Activated effector memory CD4-positive, alpha-beta T cell treated with anti-CD3 and anti-CD28 coated beads, Interleukin-2, amount 50 U/mL, for 16 hours (primary cell): ENCODE data around the gene VIPR2.
"Not testable (repeated sequence)": the region's sequence is repeated elsewhere in the genome, so short reads cannot be mapped to it uniquely, and the experiment has no call there.

Experiments used
- DNase-seq: peaks from one replicate; pipeline ENCODE4 v3.0.0-alpha.2; 2020

VIPR2 gene

DNA sequence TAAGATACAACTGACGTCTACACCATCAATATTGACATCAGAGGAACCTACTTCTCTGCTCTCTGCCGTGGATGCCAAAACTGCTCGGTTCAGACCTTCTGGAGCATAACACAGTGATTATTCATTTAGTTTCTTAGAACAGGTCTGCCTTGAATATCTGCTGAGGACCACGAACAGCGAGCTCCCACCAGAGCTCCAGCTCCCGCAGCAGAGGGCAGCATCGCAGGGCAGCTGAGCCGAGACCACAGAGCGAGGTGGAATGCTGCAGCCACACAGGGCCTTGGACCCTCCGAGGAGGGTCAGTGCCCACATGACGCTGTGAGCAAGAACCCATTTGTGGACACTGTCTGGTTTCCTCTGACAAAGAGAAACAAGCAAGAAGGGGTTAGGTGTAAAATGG, 6.8 kb downstream of the VIPR2 start:
- peak; percentile 42 for DNase-seq

DNA sequence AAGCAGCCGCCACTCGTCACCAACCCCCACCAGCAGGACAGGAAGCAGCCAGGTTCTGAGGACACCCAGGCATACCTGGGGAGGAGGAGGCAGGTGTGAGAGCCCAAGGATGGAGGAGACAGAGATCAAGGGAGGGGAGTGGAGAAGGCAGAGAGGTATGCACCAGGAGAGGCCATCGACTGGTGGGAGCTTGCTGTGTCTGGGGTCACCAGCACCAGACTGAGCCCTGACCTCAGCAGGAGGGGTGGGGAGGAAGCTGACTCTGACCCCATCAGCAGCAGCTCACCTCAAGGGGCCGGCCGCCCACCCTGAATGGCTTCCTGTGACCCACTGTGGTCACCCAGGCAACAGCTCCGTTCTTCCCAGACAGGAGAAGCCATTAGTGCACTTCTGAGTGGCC, 7.8 kb downstream of the VIPR2 start:
- DNase-seq, result peak; percentile 24

DNA sequence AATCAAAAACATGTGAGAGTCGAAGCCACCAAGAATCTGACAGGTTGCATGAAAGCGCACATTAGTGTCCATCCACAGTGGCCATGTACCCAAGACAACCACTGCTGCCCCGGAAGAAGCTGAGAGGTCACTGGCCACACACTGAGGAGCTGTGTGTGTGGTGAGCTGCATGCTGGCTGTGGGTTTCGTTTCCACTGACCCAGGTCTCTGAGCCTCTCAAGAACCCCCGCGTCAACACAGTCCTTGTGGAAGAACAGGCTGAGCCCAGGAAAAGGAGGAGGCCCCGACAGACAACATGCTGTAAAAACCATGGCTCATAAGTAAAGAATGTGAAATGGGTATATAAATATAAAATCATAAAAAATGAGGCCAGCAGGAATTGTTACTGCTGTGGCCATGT, 8.2 kb downstream of the VIPR2 start:
- peak; percentile 25 for DNase-seq

DNA sequence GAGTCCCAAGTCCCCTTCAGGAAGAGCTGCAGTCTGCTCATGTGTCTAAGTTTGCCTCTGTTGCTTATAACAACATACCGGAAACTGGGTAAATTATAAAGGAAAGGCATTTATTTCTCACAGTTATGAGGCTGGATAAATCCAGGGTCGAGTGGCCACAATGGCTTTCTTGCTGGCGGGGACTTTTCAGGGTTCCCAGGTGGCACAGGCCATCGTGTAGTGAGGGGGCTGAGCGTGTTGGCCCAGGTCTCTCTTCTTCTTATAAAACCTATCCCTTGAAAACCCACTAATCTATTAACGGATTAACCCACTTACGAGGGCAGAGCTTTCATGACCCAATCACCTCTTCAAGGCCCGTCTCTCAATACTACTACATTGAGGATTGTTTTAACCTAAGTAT, 8.7 kb downstream of the VIPR2 start:
- no peak for DNase-seq

DNA sequence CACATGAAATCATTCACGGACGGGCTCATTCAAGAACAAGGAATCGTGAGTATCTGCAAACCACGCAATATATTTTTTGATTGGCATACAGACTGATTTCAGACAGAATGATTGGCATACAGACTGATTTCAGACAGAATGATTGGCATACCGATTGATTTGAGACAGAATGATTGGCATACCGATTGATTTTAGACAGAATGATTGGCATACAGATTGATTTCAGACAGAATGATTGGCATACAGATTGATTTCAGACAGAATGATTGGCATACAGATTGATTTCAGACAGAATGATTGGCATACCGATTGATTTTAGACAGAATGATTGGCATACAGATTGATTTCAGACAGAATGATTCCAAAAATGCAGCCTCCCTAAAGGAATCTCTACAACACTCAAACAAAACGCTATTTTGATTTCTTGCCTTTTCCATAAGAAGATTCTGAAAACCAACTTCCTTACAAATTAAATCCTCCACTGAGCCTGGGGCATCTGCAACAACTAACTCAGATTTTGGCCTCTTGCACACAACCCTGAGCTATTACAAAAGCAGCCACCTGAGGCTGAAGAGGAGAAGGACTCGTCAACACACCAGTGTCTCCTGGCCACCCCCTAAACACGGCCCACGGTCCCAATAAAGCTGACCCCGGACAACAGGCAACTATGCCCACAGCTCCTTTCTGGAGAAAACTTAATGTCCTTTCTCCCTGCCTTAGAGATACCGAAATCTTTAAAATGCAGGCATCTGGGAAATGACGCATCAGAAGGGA, 11.8 kb downstream of the VIPR2 start:
- not testable (repeated sequence) for DNase-seq

DNA sequence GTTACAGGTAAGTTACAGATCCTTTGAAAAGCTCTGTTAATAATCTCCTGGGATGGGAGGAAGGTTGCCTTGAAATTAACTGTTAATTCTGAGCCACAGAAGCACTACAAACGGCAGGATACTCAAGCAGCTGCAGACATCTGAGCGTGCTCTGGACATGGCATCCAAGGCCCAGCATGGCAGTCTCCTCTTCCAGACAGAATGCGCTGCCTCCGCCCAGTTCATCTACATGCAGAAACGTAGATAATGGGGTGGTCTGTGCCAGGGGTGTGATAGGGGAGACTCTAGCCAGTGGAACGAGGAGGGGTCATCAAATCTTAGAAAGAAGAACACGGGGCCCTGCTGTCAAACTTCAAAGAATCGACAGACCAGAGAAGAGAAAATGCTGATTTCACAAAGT, 13.8 kb downstream of the VIPR2 start:
- DNase-seq, result no peak

DNA sequence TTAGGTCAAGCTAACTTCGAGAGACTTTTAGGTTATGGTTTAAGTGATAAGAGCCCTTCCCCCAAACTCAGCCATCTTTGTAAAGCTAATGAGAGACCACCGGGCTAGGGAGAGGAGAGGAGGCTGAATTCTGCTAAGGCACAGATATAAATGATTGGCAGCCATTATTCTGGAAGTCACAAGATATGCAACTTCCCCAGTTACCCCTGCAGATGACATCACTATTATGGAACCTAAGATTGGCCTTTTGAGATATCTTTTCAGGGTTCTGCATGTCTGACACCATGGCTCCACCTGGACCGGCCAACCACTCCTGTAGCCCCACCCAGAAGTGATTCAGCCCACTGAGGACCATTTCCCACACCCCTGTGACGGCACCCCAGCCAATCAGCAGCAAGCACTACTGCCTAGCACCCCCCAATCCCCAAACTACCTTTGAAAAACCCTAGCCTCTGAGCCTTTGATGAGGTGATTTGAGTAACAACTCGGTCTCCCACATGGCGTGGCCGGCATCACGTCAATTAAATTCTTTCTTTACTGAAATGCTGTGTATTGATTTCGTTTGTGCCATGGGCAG, 14.4 kb downstream of the VIPR2 start:
- DNase-seq, result no peak

DNA sequence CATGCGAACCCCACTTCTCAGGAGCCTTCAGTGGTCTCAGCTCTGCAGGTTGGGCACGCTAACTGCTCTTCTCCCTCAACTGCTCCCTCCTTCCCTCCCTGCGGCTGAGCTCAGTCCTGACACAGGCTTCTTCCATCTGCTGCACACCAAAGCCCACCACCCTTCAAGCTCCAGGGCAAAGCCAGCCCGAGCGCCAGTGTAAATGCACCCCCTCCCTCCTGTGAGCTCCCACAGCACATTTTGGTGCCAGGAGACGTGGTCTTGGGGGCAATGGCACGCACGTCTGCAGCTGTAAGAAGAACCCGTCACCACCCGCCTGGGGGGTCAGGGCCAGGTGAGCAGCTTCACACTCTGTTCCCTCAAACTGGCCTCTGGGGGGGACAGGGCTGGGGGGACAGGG, 15.9 kb downstream of the VIPR2 start:
- peak; percentile 52 for DNase-seq

DNA sequence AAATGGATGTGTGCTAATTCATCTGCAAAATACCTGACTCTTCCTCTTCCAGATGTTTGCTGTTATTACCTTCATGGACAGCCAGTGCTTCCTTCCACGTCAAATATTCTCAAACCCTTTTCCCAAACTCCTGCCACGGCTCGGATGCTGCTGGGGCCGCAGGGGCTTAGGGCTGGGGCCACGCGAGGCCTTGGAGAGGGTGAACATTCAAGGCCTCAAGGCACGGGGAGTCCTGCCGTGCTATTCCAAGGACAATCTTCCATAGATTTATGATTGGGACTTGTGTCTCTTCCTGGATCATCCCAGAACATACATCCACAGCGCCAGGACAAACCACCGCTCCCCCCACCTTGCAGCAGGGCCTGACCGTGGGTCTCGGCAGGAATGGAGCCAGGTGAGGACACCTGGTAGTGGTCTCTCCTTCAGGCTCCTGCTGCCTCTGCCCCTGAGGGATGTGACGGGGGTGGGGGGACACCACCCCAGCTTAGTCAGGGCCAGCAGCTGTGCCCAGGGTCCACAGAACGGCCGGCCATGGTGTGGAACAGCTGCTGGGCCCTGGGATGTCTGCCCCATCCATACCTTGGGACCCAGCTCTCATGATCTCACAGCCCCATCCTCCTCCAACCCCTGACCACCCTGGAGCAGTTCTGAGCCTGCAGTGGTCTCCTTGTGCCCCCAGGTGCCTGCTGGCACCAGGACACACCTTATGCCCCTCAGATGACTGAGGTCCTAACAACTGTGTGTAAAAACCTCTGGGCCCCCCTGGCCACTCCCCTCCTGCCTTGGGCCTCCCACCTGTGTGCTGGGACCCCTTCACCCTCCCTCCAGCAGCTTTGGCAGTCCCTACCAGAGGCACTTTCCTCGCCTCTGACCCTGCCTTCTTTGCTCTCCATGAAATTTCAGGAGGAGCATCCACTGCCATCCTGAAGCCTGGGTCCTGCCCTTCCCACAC, 16.7 kb downstream of the VIPR2 start:
- peak; percentile 41 for DNase-seq

DNA sequence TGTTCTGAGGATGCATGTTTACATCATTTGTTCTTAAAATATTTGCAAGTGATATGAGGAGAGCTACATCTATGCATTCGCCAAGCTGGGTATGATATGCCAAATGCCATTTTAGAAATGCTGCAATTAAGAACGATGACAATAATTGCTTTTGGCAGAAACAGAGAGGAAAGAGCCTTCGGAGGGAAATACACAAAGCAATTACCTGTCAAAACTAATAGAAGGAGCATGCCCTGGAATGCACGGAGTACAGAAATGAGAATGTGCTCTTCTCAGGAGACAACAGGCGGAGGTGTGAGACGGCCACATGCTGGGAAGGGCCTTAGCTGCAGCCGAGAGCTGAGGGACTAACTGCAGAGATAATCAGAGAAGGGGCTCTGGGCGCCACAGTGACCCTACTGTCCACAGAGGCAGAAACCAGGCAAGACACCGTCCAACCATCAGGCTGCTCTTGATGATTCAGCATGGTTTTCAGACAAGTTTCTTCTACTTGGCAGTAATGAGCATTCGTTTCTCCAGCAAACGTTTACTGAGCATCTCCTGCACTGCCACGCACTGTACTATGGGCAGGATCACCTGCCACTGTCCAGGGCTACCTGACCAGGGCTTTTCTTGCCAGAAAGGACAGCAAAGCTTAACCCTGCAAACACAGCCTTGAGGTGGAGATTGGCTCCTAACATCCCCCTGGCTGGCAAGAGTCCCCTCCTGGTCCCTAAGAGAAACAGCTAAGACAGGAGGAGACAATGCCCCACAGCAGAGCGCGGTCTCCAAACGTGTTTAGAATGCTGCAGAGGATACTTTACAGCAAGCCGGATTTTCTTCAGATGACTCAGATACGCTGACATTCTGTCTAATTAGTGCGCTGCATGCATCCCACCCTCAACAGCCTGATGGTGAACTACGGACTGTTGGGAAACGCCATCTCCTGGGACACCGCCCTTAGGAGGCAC, 18.1 kb downstream of the VIPR2 start:
- peak; percentile 58 for DNase-seq

DNA sequence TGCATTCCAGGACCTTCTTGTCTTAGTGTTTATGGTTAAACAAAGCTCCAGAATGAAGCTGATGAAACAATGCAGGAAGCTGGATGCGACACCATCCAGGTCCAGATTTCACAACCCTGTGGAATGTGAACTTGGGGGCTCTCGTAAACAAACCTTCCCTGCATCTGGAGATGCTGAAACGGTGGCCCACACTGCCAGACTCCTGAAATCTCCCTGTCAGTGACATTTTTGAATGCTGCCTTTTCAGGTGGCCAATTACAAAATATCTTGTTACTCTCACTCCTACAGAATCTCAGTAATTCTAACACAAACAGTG, 18.8 kb downstream of the VIPR2 start:
- DNase-seq, result no peak

DNA sequence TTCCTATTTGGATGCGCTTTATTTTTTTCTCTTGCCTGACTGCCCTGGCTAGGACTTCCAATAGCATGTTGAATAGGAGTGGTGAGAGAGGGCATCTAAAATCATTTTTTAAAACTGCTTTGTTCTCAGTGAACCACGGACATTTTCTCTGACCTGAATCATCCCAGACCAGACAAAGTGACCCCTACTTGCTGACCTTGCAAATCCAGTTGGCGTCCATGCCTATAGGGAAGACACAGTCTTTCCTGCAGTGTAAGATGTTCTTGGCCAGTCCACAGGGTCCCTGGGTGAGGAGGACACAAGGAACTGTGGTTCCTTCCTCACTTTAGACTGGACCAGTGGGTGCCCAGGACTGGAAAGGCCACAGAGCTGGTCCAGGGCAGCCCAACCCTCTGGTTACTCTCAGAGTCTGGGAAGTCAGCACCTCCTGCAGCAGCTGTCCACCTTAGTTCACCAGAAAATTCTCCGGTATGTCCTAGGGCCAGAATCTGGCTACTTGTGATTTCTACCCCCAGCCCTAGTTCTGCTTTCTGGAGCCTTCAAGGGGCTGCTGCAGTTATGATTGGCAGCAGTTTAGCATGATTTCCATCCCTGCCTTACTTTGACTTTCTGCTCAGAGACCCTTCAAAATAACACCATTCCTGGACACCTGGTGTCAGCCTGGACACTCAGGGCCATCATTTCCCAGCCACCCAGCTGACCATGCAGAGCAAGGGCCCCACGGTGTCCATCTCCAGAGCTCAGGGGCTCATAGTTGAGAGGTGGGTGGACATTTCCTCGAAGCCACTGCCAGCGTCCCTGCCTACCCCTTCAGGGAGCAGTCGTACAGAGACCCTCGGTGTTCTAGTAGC, 19.3 kb downstream of the VIPR2 start:
- DNase-seq, result peak; percentile 24

DNA sequence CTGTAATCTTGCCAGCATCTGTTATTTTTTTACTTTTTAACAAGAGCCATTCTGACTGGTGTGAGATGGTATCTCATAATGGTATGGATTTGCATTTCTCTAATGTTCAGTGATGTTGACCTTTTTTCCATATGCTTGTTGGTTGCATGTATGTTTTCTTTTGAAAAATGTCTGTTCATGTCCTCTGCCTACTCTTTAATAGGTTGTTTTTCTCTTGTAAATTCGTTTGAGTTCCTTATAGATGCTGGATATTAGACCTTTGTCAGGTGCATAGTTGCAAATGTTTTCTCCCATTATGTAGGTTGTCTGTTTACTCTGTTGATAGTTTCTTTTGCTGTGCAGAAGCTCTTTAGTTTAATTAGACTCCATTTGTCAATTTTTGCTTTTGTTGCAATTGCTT, 20.9 kb downstream of the VIPR2 start:
- not testable (repeated sequence) for DNase-seq

DNA sequence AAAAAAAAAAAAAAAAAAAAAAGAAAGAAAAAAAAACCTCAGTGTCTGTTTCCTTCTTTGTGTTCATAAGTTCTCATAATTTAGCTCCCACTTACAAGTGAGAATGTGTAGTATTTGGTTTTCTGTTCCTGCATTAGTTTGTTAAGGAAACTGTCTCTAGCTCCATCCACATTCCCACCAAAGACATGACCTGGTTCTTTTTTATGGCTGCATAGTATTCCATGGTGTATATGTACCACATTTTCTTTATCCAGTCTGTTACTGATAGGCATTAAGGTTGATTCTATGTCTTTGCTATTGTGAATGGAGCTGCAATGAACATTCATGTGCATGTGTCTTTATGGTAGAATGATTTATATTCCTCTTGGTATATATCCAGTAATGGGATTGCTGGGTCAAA, 21.4 kb downstream of the VIPR2 start:
- DNase-seq, result not testable (repeated sequence)

DNA sequence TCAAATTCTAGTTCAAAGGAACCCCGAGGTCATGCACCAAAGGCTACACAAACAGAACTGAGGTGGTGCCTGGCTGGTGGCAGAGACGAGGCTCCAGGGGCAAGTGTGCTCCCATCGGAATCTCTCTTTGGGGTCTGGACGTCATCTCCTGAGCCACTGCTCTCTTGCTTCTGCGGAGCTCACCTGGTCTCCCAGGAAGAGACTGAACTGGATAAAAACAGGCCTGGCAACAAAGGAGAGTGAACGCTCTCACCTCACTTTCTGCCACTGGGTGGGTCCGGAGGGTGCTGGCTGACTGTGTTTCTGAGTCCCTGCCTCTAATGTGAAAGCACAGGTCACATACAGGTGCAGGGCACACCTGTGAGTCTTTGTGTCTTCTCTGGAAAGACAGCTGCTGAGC, 22.4 kb downstream of the VIPR2 start:
- peak; percentile 30 for DNase-seq

DNA sequence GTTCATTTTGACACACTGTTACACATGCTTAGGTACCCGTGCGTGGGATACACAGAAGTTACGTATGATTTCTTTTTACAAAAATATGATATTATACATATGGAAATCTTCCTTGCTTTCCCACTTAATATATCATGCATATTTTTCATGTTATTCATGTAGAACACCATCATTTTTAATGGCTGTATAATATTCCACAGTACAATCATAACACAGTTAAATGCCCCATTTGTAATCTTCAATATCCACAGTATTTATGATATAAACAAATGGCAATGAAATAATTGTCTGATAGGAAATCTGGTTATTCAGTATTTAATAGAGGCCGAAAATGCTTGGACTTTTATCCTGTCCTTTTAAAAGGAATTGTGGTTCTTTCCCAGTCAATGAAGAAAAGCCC, 23.2 kb downstream of the VIPR2 start:
- no peak for DNase-seq

DNA sequence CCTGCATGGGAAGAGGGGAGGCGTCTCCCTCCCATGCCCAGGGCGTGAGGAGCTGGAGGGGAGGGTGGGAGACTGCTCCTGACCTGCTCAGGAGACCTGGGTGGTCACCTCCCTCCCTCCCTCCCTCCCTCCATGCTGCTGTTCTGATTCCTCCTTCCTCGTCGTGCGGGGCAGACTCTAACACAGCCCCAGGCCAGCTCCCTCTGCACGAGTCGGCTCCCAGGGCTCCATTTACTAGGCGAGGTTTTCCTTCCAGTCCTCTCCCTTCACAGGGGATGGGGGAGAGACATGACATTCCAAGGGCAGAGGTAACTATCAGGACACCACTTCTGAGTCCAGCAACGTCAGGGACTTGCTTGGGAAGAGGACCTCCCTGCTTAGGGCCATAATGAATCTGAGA, 23.6 kb downstream of the VIPR2 start:
- peak; percentile 17 for DNase-seq

DNA sequence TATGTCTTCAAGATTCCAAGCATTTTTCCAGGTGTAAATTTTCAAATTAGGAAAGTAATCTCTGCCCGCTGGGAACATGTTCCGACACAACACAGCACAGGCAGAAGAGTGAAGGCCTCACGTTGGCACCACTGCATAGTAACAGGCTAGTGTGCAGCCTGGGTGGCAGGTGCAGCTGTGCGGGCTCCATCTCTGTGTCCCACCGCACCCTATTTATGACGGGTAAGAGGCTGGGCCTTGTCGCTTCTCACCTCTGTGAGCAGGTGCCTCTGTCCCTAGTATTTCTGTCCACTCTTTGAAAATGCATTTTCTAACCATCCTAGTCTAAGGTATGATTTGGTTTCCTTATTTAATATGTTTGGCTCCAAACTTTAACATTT, 24.1 kb downstream of the VIPR2 start:
- peak; percentile 27 for DNase-seq

DNA sequence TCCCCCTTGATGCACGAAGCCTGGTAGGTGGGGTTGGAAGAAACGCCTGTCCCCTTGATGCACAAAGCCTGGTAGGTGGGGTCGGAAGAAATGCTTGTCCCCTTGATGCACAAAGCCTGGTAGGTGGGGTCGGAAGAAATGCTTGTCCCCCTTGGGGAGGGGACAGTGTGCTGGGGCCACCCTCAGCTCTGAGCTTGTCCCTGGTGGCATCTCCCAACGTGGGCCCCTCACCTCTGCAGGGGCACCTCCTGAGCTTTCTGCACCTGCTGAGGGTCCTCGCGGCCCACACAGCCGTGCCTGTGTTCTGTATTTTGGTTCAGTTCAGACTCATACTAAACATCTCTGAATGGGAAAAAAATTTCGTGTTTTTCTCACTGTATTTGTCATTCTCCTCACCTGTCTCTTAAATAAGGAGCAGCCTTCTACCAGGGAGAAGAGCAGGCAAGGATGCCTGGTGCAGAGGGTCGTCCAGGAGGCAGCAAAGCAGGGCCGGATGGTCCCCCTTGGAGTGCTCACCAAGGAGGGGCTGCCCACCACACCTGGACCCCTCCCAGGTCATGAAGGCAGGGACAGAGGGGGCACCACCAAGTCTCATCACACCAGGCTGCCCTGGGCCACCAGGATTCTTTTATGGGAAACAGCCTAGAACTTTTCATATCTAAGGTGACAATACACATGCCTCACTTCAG, 24.7 kb downstream of the VIPR2 start:
- DNase-seq, result peak; percentile 54

DNA sequence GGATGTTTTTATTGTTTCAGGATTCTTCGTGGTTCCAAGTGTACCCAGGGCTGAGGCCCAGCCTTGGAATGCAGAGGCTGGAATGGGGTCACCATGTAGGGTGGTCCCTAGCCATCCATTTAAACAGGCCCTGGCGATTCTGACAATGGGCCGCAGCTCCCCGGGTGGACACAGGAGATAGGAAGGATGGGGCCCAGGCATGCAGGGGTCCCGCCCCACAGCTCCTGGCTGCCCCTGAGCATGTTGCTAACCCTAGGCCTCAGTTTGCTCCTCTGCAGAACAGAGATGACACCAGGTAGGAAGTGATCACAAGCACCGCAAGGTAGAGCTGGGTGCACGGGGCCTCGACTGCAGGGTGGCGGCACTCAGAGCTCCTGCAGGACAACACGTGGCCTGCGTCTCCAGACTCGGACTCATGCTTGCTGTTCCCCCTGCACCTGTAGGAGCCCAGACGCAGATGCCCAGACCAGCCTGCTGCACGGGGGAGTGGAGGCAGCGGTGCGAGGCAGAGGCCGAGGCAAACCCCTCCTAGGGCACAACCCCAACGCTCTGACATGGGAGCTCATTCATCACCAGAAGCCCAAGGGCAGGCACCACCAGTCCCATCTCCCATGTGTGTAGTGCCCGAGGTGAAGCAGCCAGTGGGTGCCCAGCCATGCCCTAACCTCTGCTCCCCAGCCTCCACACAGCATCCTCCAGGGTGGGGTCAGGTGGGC, 25.5 kb downstream of the VIPR2 start:
- peak; percentile 58 for DNase-seq
